ENCODE data around the gene HSPA1B.

The HSPA1B gene

DNA sequence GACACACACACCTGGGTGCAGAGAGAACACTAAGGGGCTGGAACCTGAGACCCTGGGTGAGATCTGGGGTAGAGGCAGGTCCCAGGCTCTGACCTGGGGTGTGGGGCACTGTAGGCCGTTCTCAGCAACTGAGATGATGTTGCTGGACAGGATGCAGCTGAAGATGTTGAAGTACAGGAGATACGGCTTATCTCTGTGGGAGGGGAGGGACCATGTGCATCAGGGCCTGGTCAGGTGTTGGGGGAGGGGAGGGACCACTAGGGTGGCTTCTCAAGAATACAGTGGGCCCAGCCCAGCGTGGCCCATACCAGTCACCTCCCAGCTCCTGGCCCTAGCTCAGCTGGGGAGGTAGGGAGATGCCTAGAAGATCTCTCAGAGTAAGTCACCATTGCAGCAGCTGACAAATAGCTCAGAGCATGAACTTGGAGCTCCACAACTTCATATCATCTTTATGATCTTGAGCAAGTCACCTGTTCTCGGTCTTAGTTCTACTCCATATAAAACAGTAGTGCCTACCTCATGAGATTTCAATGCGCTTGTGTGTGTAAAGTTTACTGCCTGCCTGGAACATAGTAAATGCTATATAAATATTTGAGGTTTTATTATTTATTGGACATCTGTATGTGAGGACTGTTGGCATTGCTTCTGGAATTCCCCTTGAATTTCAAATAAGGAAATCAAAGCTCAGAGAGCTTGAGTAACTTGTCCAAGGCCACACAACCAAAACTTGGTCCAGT lies 47.5 kb downstream of the HSPA1B start:
- ATAC-seq (ENCODE audit: low read depth) (no peak), DNase-seq (ENCODE audit: low spot score) (no peak)
- no peak overlapping the region for H3K27ac ChIP-seq (ENCODE audit: poor library complexity, severe bottlenecking)
- H3K27me3 ChIP-seq (ENCODE audit: insufficient read depth, poor library complexity, severe bottlenecking), result no peaks in the 10 kb centered on the region
- H3K9me3 ChIP-seq (ENCODE audit: severe bottlenecking), result no peaks in the 10 kb centered on the region
- TF ChIP-seq, protein P1, sequence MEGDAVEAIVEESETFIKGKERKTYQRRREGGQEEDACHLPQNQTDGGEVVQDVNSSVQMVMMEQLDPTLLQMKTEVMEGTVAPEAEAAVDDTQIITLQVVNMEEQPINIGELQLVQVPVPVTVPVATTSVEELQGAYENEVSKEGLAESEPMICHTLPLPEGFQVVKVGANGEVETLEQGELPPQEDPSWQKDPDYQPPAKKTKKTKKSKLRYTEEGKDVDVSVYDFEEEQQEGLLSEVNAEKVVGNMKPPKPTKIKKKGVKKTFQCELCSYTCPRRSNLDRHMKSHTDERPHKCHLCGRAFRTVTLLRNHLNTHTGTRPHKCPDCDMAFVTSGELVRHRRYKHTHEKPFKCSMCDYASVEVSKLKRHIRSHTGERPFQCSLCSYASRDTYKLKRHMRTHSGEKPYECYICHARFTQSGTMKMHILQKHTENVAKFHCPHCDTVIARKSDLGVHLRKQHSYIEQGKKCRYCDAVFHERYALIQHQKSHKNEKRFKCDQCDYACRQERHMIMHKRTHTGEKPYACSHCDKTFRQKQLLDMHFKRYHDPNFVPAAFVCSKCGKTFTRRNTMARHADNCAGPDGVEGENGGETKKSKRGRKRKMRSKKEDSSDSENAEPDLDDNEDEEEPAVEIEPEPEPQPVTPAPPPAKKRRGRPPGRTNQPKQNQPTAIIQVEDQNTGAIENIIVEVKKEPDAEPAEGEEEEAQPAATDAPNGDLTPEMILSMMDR (IDR thresholded peaks at IDR 0.05; ENCODE audit: poor library complexity, severe bottlenecking), result no peak
- no peaks in the 10 kb centered on the region for H3K4me1 ChIP-seq (ENCODE audit: insufficient read depth, poor library complexity, severe bottlenecking)
- H3K36me3 ChIP-seq (ENCODE audit: low read depth), result peaks cover 3% of the 10 kb centered on the region; the same call in 1 of the 2 replicates
- no peak overlapping the region for H3K4me3 ChIP-seq (ENCODE audit: severe bottlenecking)

- no peaks in the 10 kb centered on the region for H3K27me3 ChIP-seq (ENCODE audit: insufficient read depth, poor library complexity, severe bottlenecking)
- H3K36me3 ChIP-seq (ENCODE audit: low read depth), result peaks cover 9% of the 10 kb centered on the region; the same call in 1 of the 2 replicates
- DNase-seq (ENCODE audit: low spot score) (no peak), ATAC-seq (ENCODE audit: low read depth) (no peak)
- H3K4me3 ChIP-seq (ENCODE audit: severe bottlenecking), result no peak overlapping the region
- no peaks in the 10 kb centered on the region for H3K9me3 ChIP-seq (ENCODE audit: severe bottlenecking)
- H3K4me1 ChIP-seq (ENCODE audit: insufficient read depth, poor library complexity, severe bottlenecking), result no peaks in the 10 kb centered on the region
- TF ChIP-seq, protein P1 (IDR thresholded peaks at IDR 0.05; ENCODE audit: poor library complexity, severe bottlenecking), result no peak
- no peak overlapping the region for H3K27ac ChIP-seq (ENCODE audit: poor library complexity, severe bottlenecking)
Observed at GRCh38 chr6:31875877-31876276, 48.3 kb downstream of the HSPA1B start.

- Histone ChIP-seq H3K27me3 (ENCODE audit: insufficient read depth, poor library complexity, severe bottlenecking) (no peaks in the 10 kb centered on the region), H3K4me1 (ENCODE audit: insufficient read depth, poor library complexity, severe bottlenecking) (no peaks in the 10 kb centered on the region), H3K36me3 (ENCODE audit: low read depth) (peaks cover 10% of the 10 kb centered on the region; the same call in 1 of the 2 replicates), H3K9me3 (ENCODE audit: severe bottlenecking) (no peaks in the 10 kb centered on the region), H3K4me3 (ENCODE audit: severe bottlenecking) (no peak overlapping the region), H3K27ac (ENCODE audit: poor library complexity, severe bottlenecking) (no peak overlapping the region)
- DNase-seq (ENCODE audit: low spot score), result no peak
- no peak for ATAC-seq (ENCODE audit: low read depth)
- TF ChIP-seq, protein P1 (IDR thresholded peaks at IDR 0.05; ENCODE audit: poor library complexity, severe bottlenecking), result no peak
Observed at GRCh38 chr6:31876357-31876756, 48.8 kb downstream of the HSPA1B start.

DNA sequence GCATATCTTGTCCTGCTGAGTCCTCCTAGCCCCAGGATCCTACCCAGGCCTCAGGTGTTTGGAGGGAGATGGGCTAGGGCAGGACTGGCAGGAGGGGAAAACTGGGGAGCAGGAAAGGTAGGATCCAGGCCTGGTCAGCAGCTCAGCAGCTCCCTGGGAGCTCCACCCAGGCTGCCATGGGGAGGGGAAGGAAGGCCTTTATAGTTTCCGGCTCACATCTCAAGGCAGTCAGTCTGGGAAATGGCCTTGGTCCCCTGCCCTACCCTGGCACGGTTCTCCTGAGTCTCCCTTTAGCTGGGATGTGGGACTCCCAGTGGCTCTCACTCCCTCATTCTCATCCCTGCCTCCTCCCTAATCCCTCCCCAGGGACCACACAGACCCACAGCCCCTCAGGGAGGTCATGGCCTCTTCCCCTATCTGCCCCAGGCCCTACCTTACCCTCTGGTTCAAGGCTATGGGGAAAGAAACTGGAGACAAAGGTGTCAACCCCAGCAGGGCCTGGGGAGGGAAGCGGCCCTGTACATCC lies 49.6 kb downstream of the HSPA1B start:
- Histone ChIP-seq H3K27me3 (ENCODE audit: insufficient read depth, poor library complexity, severe bottlenecking) (no peaks in the 10 kb centered on the region), H3K4me1 (ENCODE audit: insufficient read depth, poor library complexity, severe bottlenecking) (no peaks in the 10 kb centered on the region), H3K9me3 (ENCODE audit: severe bottlenecking) (no peaks in the 10 kb centered on the region), H3K36me3 (ENCODE audit: low read depth) (peaks cover 19% of the 10 kb centered on the region; the same call in 1 of the 2 replicates), H3K4me3 (ENCODE audit: severe bottlenecking) (no peak overlapping the region), H3K27ac (ENCODE audit: poor library complexity, severe bottlenecking) (no peak overlapping the region)
- no peak; the same call in 2 of the 3 replicates for ATAC-seq (ENCODE audit: low read depth)
- TF ChIP-seq, protein P1 (IDR thresholded peaks at IDR 0.05; ENCODE audit: poor library complexity, severe bottlenecking), result no peak
- DNase-seq (ENCODE audit: low spot score), result no peak

GRCh38 chr6:31877651-31878161 lies 50.2 kb downstream of the HSPA1B start:
- no peak; the same call in 2 of the 3 replicates for ATAC-seq (ENCODE audit: low read depth)
- H3K9me3 ChIP-seq (ENCODE audit: severe bottlenecking), result no peaks in the 10 kb centered on the region
- no peak overlapping the region for H3K27ac ChIP-seq (ENCODE audit: poor library complexity, severe bottlenecking)
- H3K27me3 ChIP-seq (ENCODE audit: insufficient read depth, poor library complexity, severe bottlenecking), result no peaks in the 10 kb centered on the region
- TF ChIP-seq, protein P1 (IDR thresholded peaks at IDR 0.05; ENCODE audit: poor library complexity, severe bottlenecking), result no peak
- H3K36me3 ChIP-seq (ENCODE audit: low read depth), result peaks cover 24% of the 10 kb centered on the region
- no peaks in the 10 kb centered on the region for H3K4me1 ChIP-seq (ENCODE audit: insufficient read depth, poor library complexity, severe bottlenecking)
- no peak overlapping the region for H3K4me3 ChIP-seq (ENCODE audit: severe bottlenecking)
- no peak for DNase-seq (ENCODE audit: low spot score)

Data from RWPE2 (cell line).